Smooth muscle cell (in vitro differentiated cells): Measurements from ENCODE around the gene ABCD3. TPM values are rescaled to one million over a fixed set of nuclear protein-coding genes. Genes with fewer than 3 reads are reported as not detected.

Experiments used
- DNase-seq: peaks from one replicate; lab custom pipeline; 2025; ENCODE audit not compliant: unreplicated experiment; lab: John Stamatoyannopoulos, UW
- H2AFZ ChIP-seq: fragments of 200-600 bp; sonication (generic); 2 replicates; pipeline ENCODE4 v1.6.0; 2016; ENCODE audit warnings: antibody characterized with exemption, low read depth, mild to moderate bottlenecking
- H3F3A ChIP-seq: fragments of 200-600 bp; sonication (generic); 2 replicates; pipeline ENCODE4 v1.6.0; 2017; ENCODE audit warnings: antibody characterized with exemption, low read depth
- H3K27ac ChIP-seq: fragments of 200-600 bp; sonication (generic); 2 replicates; pipeline ENCODE4 v1.5.1; 2016; ENCODE audit warnings: low read depth, mild to moderate bottlenecking
- H3K27me3 ChIP-seq: fragments of 200-600 bp; sonication (generic); 2 replicates; pipeline ENCODE4 v1.6.1; 2016; ENCODE audit warnings: low read depth, mild to moderate bottlenecking
- H3K36me3 ChIP-seq: fragments of 200-600 bp; sonication (generic); 2 replicates; pipeline ENCODE4 v1.5.1; 2016; ENCODE audit warnings: low read depth
- H3K4me1 ChIP-seq: fragments of 200-600 bp; sonication (generic); 2 replicates; pipeline ENCODE4 v1.5.1; 2016; ENCODE audit warnings: low read depth
- H3K4me2 ChIP-seq: fragments of 200-600 bp; sonication (generic); 2 replicates; pipeline ENCODE4 v1.6.0; 2016; ENCODE audit warnings: mild to moderate bottlenecking
- H3K4me3 ChIP-seq: fragments of 200-600 bp; sonication (generic); 2 replicates; pipeline ENCODE4 v1.5.1; 2016; ENCODE audit warnings: mild to moderate bottlenecking
- H3K79me2 ChIP-seq: fragments of 200-600 bp; sonication (generic); 2 replicates; pipeline ENCODE4 v1.6.0; 2016; ENCODE audit warnings: low read depth, mild to moderate bottlenecking
- H3K9ac ChIP-seq: fragments of 200-600 bp; sonication (generic); 2 replicates; pipeline ENCODE4 v1.6.0; 2016; ENCODE audit warnings: low read depth
- H3K9me3 ChIP-seq: fragments of 200-600 bp; sonication (generic); replicated peaks from 2 replicates; pipeline ENCODE4 v1.5.1; 2016; ENCODE audit warnings: low read depth
- H4K20me1 ChIP-seq: fragments of 200-600 bp; sonication (generic); 2 replicates; pipeline ENCODE4 v1.6.0; 2016; ENCODE audit warnings: low read depth
- WGBS: methylation state at CpG from one replicate; pipeline ENCODE4 v1.1.7; 2016; ENCODE audit warnings: low lambda C conversion rate; 5-methylcytosine and 5-hydroxymethylcytosine counted together
- polyA plus RNA-seq: library from polyadenylated mRNA; unstranded; fragments of >200 nt; fragmentation: Nextera tagmentation; extraction: Ambion mirVana; gene quantifications from 2 replicates; pipeline ENCODE4 v1.2.1, GENCODE V29; 2016
- total RNA-seq: library from RNA; depleted of rRNA; stranded (reverse); fragments of >200 nt; gene quantifications from 2 replicates; pipeline ENCODE4 v1.2.3, GENCODE V29; 2014
- TF ChIP-seq, protein P1 (sequence below): fragments of 200-600 bp; sonication (generic); IDR thresholded peaks from 2 replicates; pipeline ENCODE4 v1.5.1; 2017; ENCODE audit warnings: borderline replicate concordance, mild to moderate bottlenecking, antibody characterized with exemption; ENCODE audit not compliant: insufficient read depth, poor library complexity, severe bottlenecking

ABCD3 gene
- total and polyA plus RNA-seq, 2 experiments from 2014 or later = 22.5 to 42.4 TPM

DNA sequence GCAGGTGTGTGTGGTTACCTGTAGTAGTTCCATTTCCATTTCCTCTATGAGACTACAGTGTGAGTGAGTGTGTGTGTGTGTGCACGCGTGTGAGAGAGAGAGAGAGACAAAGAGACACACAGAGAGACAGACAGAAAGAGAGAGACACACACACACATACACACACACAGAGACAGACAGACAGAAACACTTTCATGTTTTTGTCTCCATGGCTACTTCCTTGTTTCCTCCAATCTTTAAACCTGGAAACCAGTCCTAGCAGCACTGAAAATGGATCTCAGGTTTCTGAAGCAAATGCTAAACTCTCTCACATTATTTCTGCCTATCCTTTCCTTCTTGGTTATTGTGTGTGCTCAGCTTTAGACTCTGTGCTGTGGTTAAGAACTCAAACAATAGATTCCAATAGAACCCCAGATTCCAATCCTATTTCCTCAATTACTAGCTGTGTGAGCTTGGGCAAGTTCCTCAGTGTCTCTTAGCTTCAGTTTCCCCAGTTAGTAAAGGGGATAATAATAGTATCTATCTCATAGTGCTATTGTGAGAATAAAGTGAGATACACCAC lies 22.4 kb upstream of the ABCD3 start:
- no peak overlapping the region for H3K27ac ChIP-seq
- H3K9me3 ChIP-seq = no peaks in the 10 kb centered on the region
- H3K36me3 ChIP-seq = no peaks in the 10 kb centered on the region
- WGBS = 98% methylated on average over 2 of the region's 2 CpGs
- H3K4me1 ChIP-seq = no peaks in the 10 kb centered on the region
- no peak overlapping the region for H3K4me3 ChIP-seq
- H4K20me1 ChIP-seq = no peaks in the 10 kb centered on the region
- no peaks in the 10 kb centered on the region for H3K79me2 ChIP-seq
- H3K4me2 ChIP-seq = no peak overlapping the region
- H2AFZ ChIP-seq = peak overlapping the region; percentile 8
- H3F3A ChIP-seq = no peaks in the 10 kb centered on the region
- H3K27me3 ChIP-seq = no peaks in the 10 kb centered on the region
- DNase-seq = no peak
- H3K9ac ChIP-seq = no peak overlapping the region
- TF ChIP-seq, protein P1, sequence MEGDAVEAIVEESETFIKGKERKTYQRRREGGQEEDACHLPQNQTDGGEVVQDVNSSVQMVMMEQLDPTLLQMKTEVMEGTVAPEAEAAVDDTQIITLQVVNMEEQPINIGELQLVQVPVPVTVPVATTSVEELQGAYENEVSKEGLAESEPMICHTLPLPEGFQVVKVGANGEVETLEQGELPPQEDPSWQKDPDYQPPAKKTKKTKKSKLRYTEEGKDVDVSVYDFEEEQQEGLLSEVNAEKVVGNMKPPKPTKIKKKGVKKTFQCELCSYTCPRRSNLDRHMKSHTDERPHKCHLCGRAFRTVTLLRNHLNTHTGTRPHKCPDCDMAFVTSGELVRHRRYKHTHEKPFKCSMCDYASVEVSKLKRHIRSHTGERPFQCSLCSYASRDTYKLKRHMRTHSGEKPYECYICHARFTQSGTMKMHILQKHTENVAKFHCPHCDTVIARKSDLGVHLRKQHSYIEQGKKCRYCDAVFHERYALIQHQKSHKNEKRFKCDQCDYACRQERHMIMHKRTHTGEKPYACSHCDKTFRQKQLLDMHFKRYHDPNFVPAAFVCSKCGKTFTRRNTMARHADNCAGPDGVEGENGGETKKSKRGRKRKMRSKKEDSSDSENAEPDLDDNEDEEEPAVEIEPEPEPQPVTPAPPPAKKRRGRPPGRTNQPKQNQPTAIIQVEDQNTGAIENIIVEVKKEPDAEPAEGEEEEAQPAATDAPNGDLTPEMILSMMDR = no peak

DNA sequence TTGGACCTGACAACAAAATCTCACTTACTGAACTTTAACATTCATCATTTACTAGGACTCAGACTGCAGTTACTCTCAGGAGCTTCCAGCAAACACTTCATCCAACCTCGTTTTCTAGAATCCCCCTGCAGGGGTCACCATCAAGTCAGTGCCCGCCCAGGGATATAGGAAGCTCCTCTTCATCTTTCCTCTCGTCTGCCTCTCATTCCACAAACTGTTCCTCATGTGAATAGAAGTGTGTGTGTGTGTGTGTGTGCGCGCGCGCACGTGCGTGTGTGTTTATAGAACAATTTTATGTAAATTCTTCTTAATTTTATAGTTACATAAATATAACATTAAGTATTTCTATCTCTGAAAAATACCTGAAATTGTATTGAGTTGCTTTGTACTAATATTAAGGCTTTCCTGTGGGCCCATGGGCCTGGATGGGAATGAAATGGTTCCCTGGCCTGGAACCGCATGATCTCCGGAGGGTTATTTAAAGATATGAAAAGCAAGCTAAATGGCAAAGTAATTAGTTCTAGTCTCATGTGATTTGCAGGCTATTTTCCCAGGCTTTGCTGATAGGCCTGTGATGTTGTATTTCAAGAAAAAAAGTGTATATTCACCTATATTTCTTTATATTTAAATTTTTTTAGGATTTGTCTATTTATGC lies 21.7 kb upstream of the ABCD3 start:
- no peak overlapping the region for H3K9ac ChIP-seq
- no peaks in the 10 kb centered on the region for H3K9me3 ChIP-seq
- H3K36me3 ChIP-seq = no peaks in the 10 kb centered on the region
- H3K4me1 ChIP-seq = no peaks in the 10 kb centered on the region
- no peak for DNase-seq
- H3K79me2 ChIP-seq = no peaks in the 10 kb centered on the region
- H3F3A ChIP-seq = no peaks in the 10 kb centered on the region
- no peak overlapping the region for H3K4me2 ChIP-seq
- H4K20me1 ChIP-seq = no peaks in the 10 kb centered on the region
- H3K27me3 ChIP-seq = no peaks in the 10 kb centered on the region
- peak overlapping the region; percentile 8 for H2AFZ ChIP-seq
- no peak overlapping the region for H3K4me3 ChIP-seq
- TF ChIP-seq, protein P1 = no peak
- H3K27ac ChIP-seq = no peak overlapping the region
- WGBS = 80% methylated on average over 11 of the region's 11 CpGs

DNA sequence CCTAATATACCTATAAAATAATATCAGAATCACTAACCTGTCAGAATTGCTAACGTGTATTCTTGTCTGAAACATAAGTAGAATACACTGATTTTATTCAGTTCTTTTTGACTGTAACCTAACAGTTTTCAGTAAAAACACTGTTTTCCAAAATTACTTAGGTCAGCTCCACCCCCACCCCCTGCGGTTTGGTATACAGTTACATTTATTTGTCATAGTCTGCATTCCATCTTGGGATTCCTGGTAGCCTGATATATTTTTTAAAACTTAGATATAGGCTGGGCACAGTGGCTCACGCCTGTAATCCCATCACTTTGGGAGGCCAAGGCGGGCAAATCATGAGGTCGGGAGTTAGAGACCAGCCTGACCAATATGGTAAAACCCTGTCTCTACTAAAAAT lies 19.8 kb upstream of the ABCD3 start:
- no peak overlapping the region for H3K9ac ChIP-seq
- TF ChIP-seq, protein P1 = no peak
- no peak overlapping the region for H3K27ac ChIP-seq
- H3K4me3 ChIP-seq = no peak overlapping the region
- no peaks in the 10 kb centered on the region for H3F3A ChIP-seq
- no peak overlapping the region for H3K4me2 ChIP-seq
- WGBS = 88% methylated on average over 5 of the region's 5 CpGs
- H2AFZ ChIP-seq = no peak overlapping the region
- DNase-seq = no peak
- H3K27me3 ChIP-seq = no peaks in the 10 kb centered on the region
- H4K20me1 ChIP-seq = no peaks in the 10 kb centered on the region
- H3K79me2 ChIP-seq = no peaks in the 10 kb centered on the region
- no peaks in the 10 kb centered on the region for H3K4me1 ChIP-seq
- no peaks in the 10 kb centered on the region for H3K36me3 ChIP-seq
- no peaks in the 10 kb centered on the region for H3K9me3 ChIP-seq

DNA sequence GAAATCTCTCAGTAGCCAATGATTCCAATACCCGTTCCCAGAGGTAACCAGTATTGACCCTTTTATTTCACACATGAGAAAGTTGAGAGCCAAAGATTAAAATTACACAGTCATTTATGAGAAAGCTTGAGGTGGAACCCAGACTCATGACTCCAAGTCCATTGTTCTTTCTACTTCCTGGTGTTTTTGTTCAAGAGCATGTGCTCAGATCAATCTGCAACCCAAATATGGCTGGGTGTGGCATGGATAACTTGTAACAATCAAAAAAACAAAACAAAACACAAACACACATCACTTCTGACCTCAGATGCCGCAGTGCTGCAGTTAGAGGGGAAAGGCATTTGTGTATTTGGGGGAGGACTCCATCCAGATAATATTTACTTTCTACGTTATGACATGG lies 18.7 kb upstream of the ABCD3 start:
- Histone ChIP-seq H3F3A (no peaks in the 10 kb centered on the region), H3K27me3 (no peaks in the 10 kb centered on the region), H3K4me3 (no peak overlapping the region), H3K4me1 (no peaks in the 10 kb centered on the region), H3K79me2 (no peaks in the 10 kb centered on the region), H4K20me1 (no peaks in the 10 kb centered on the region), H3K27ac (no peak overlapping the region), H3K9ac (no peak overlapping the region), H3K36me3 (no peaks in the 10 kb centered on the region), H2AFZ (no peak overlapping the region), H3K9me3 (no peaks in the 10 kb centered on the region), H3K4me2 (no peak overlapping the region)
- TF ChIP-seq, protein P1 = no peak
- DNase-seq = no peak
- WGBS = 93% methylated on average over 3 of the region's 3 CpGs
